HepG2 (cell line): ENCODE measurements around the gene INPP5E. TPM values are rescaled to one million over a fixed set of nuclear protein-coding genes. Genes with fewer than 3 reads are reported as not detected.

Experiments used
- CAMTA2 ChIP-seq: sonication (generic); formaldehyde crosslinking; IDR thresholded peaks from 2 replicates; pipeline ENCODE4 v1.4.0; 2020; ENCODE audit warnings: mild to moderate bottlenecking, missing genetic modification reagents, borderline replicate concordance
- GABPB1 ChIP-seq: IDR thresholded peaks from 2 replicates; pipeline ENCODE4 v1.6.1; 2016; ENCODE audit warnings: mild to moderate bottlenecking, missing genetic modification reagents, moderate library complexity, missing compliant biosample characterization
- GFI1 ChIP-seq: sonication (generic); formaldehyde crosslinking; IDR thresholded peaks from 2 replicates; pipeline ENCODE4 v1.5.0; 2020; ENCODE audit warnings: missing genetic modification reagents, mild to moderate bottlenecking, borderline replicate concordance
- HDAC2 ChIP-seq: sonication (generic); formaldehyde crosslinking; IDR thresholded peaks from 2 replicates; pipeline ENCODE4 v1.4.0; 2020; ENCODE audit warnings: missing genetic modification reagents
- IRF2 ChIP-seq: IDR thresholded peaks from 2 replicates; pipeline ENCODE4 v1.6.1; 2018; ENCODE audit warnings: missing genetic modification reagents, missing compliant biosample characterization
- KDM2A ChIP-seq: sonication (generic); formaldehyde crosslinking; IDR thresholded peaks from 2 replicates; pipeline ENCODE4 v1.4.0; 2020; ENCODE audit warnings: low read depth, missing genetic modification reagents, borderline replicate concordance
- KDM4B ChIP-seq: sonication (generic); formaldehyde crosslinking; IDR thresholded peaks from 2 replicates; pipeline ENCODE4 v1.4.0; 2020; ENCODE audit warnings: missing genetic modification reagents
- KLF11 ChIP-seq: IDR thresholded peaks from 2 replicates; pipeline ENCODE4 v1.6.1; 2016; ENCODE audit warnings: missing compliant biosample characterization
- MXI1 ChIP-seq: IDR thresholded peaks from 3 replicates; pipeline ENCODE4 v1.6.1; 2012; ENCODE audit warnings: low read depth, low read length, inconsistent platforms, borderline replicate concordance
- NCOR1 ChIP-seq: fragments of 200-600 bp; sonication (generic); IDR thresholded peaks from 2 replicates; pipeline ENCODE4 v1.7.0; 2017; ENCODE audit warnings: antibody characterized with exemption, low read length, borderline replicate concordance
- NR1H2 ChIP-seq: sonication (generic); formaldehyde crosslinking; IDR thresholded peaks from 2 replicates; pipeline ENCODE4 v1.8.1; 2022; ENCODE audit warnings: low read depth, missing genetic modification reagents, borderline replicate concordance
- PHF21A ChIP-seq: sonication (generic); formaldehyde crosslinking; IDR thresholded peaks from 2 replicates; pipeline ENCODE4 v1.5.0; 2020; ENCODE audit warnings: mild to moderate bottlenecking, missing genetic modification reagents
- PRDM15 ChIP-seq: sonication (generic); formaldehyde crosslinking; IDR thresholded peaks from 2 replicates; pipeline ENCODE4 v1.4.0; 2020; ENCODE audit warnings: missing genetic modification reagents
- RBM22 ChIP-seq: fragments of 200-400 bp; formaldehyde crosslinking; optimal IDR thresholded peaks from 2 replicates; pipeline ENCODE3; 2017; ENCODE audit warnings: mild to moderate bottlenecking, low read length, moderate library complexity
- RFX1 ChIP-seq: fragments of 450-650 bp; IDR thresholded peaks from 2 replicates; pipeline ENCODE4 v1.6.1; 2017
- SIN3A ChIP-seq: IDR thresholded peaks from 2 replicates; pipeline ENCODE4 v1.6.1; 2011; ENCODE audit warnings: low read depth, mild to moderate bottlenecking, control low read depth, low read length, borderline replicate concordance
- STAT6 ChIP-seq: sonication (generic); formaldehyde crosslinking; IDR thresholded peaks from 2 replicates; pipeline ENCODE4 v1.4.0; 2020; ENCODE audit warnings: missing genetic modification reagents, mild to moderate bottlenecking, borderline replicate concordance
- TARDBP ChIP-seq: sonication (generic); formaldehyde crosslinking; IDR thresholded peaks from 2 replicates; pipeline ENCODE4 v1.8.0; 2022; ENCODE audit warnings: mild to moderate bottlenecking, missing genetic modification reagents
- TFDP2 ChIP-seq: sonication (generic); formaldehyde crosslinking; IDR thresholded peaks from 2 replicates; pipeline ENCODE4 v1.4.0; 2020; ENCODE audit warnings: missing genetic modification reagents
- ZFAT ChIP-seq: sonication (generic); formaldehyde crosslinking; conservative IDR thresholded peaks from 2 replicates; pipeline ENCODE4 v1.8.1; 2023; ENCODE audit warnings: missing genetic modification reagents, inconsistent platforms
- ZNF724P ChIP-seq: sonication (generic); formaldehyde crosslinking; IDR thresholded peaks from 2 replicates; pipeline ENCODE4 v1.8.0; 2022; ENCODE audit warnings: missing genetic modification reagents, borderline replicate concordance
- ZNF75D ChIP-seq: sonication (generic); formaldehyde crosslinking; IDR thresholded peaks from 2 replicates; pipeline ENCODE4 v1.8.1; 2023; ENCODE audit warnings: missing genetic modification reagents, mild to moderate bottlenecking, borderline replicate concordance
- ZNF776 ChIP-seq: sonication (generic); formaldehyde crosslinking; IDR thresholded peaks from 2 replicates; pipeline ENCODE4 v1.4.0; 2020; ENCODE audit warnings: mild to moderate bottlenecking, missing genetic modification reagents
- polyA plus RNA-seq, 8 experiments: library from polyadenylated mRNA; depleted of rRNA in 3 of 8; stranded (reverse) in 7 of 8; unstranded in 1 of 8; fragments of >200 nt; fragmentation: Illumina TruSeq in 4 of 8; extraction: Trizol in 4 of 8; gene quantifications; 2 replicates each; pipeline versions ENCODE4 v1.2.1 to v1.2.3, GENCODE V29; 2011 to 2016; ENCODE audit warnings: low read depth in 4 of 8, missing spikeins in 1 of 8, mixed read lengths in 1 of 8; ENCODE audit not compliant: insufficient read depth in 1 of 8
- total RNA-seq, 5 experiments: library from RNA; depleted of rRNA; stranded (reverse); fragments of >200 nt; fragmentation: Illumina TruSeq; extraction: Trizol; gene quantifications; 2 replicates each; pipeline ENCODE4 v1.2.3, GENCODE V29; 2016; ENCODE audit warnings: low read depth in 1 of 5

The INPP5E gene
- total and polyA plus RNA-seq, 2 of the 13 experiments (the other 11 are each of a cell fraction or from before 2014, with no cell fraction given): 5.5 TPM

- TF ChIP-seq KDM4B (0 out of 2 replicates have a peak, but pooled peaks have one; percentile 40), RBM22 (no peak), ZFAT (no peak), CAMTA2 (CRISPR knock-in tag) (0 out of 2 replicates have a peak, but pooled peaks have one; percentile 12), MXI1 (peak; percentile 87; the same call in 2 of the 3 replicates), TFDP2 (CRISPR knock-in tag) (peak; percentile 70), STAT6 (no peak), ZNF724P (peak; percentile 81; the same call in 1 of the 2 replicates), NCOR1 (no peak), KDM2A (CRISPR knock-in tag) (peak; percentile 16; the same call in 1 of the 2 replicates), HDAC2 (CRISPR knock-in tag) (0 out of 2 replicates have a peak, but pooled peaks have one; percentile 33), PHF21A (CRISPR knock-in tag) (peak; percentile 12; the same call in 1 of the 2 replicates), ZNF776 (CRISPR knock-in tag) (peak; percentile 68; the same call in 1 of the 2 replicates), NR1H2 (CRISPR knock-in tag) (0 out of 2 replicates have a peak, but pooled peaks have one; percentile 7), RFX1 (peak; percentile 83), SIN3A (peak; percentile 92; the same call in 1 of the 2 replicates), PRDM15 (CRISPR knock-in tag) (0 out of 2 replicates have a peak, but pooled peaks have one; percentile 16), KLF11 (peak; percentile 48; the same call in 1 of the 2 replicates), GABPB1 (CRISPR knock-in tag) (peak; percentile 88), ZNF75D (CRISPR knock-in tag) (no peak), IRF2 (0 out of 2 replicates have a peak, but pooled peaks have one; percentile 65), GFI1 (0 out of 2 replicates have a peak, but pooled peaks have one; percentile 42), TARDBP (CRISPR knock-in tag) (peak; percentile 32)
Observed at GRCh38 chr9:136483589-136484152, 44.0 kb upstream of the INPP5E start (continued).
